ENCODE measurements around the gene ENTHD1. TPM values are rescaled to one million over a fixed set of nuclear protein-coding genes. Genes with fewer than 3 reads are reported as not detected.
"Not testable (repeated sequence)": the region's sequence is repeated elsewhere in the genome, so short reads cannot be mapped to it uniquely, and the experiment has no call there.

ENTHD1 gene
- total RNA-seq, 1 experiment from 2014 or later: not detected

GRCh38 chr22:39852799-39853198 is 40.8 kb downstream of the ENTHD1 start:
- peaks cover 23% of the 10 kb centered on the region for H3K27me3 Mint-ChIP-seq (ENCODE audit: insufficient read depth, unreplicated experiment)
- CTCF ChIA-PET: no interaction called here
- H3K27ac Mint-ChIP-seq (ENCODE audit: unreplicated experiment): no peak overlapping the region

DNA sequence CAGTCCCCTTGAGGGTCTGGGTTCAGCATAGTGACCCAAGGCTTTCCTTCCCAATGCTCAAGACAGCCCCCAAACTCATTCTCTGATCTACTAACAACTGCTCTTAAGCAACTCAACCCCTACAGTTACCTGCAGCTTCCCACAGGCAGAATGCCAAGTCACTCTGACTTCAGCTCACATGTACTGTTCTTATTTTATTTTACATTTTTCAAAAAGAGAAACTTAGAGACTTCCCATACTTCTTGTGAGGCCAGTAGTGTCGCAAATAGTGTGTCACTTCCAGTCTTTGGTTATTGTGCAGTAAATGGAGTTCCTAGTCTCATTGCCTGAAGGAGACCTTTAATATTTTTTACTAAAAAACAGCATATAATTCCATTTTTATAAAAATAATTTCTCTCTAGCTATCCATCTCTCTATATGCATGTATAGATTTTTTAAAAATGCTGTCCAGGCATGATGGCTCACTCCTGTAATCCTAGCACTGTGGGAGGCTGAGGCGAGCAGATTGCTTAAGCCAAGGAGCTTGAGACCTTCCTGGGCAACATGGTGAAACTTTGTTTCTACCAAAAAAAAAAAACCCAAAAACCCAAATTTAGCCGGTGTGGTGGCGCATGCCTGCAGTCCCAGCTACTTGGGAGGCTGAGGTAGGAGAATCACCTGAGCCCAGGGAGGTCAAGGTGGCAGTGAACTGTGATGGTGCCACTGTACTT is 41.8 kb downstream of the ENTHD1 start:
- TF ChIP-seq CTCF (IDR thresholded peaks at IDR 0.05; ENCODE audit: insufficient read depth in 1 of 2, low read depth in 1 of 2, low read length in 1 of 2, severe bottlenecking in 1 of 2, unreplicated experiment in 1 of 2): no peak
- no peaks in the 10 kb centered on the region for H3K4me1 Mint-ChIP-seq (ENCODE audit: low read depth, unreplicated experiment)
- no peaks in the 10 kb centered on the region for H3K36me3 Mint-ChIP-seq (ENCODE audit: insufficient read depth, unreplicated experiment)
- peaks cover 23% of the 10 kb centered on the region for H3K27me3 Mint-ChIP-seq (ENCODE audit: insufficient read depth, unreplicated experiment)
- Histone ChIP-seq H3K27me3 (replicated peaks; ENCODE audit: control insufficient read depth, insufficient read depth, low read length) (no peaks in the 10 kb centered on the region), H3K4me3 (ENCODE audit: low read depth, low read length) (no peak overlapping the region), H3K4me1 (no peaks in the 10 kb centered on the region), H3K9me3 (no peaks in the 10 kb centered on the region), H3K36me3 (ENCODE audit: control insufficient read depth, insufficient read depth, low read length) (no peaks in the 10 kb centered on the region)
- no peaks in the 10 kb centered on the region for H3K9me3 Mint-ChIP-seq (ENCODE audit: unreplicated experiment)
- POLR2A ChIA-PET: no interaction called here
- CTCF ChIA-PET: no interaction called here
- H3K27ac Mint-ChIP-seq (ENCODE audit: unreplicated experiment): no peak overlapping the region
- intact Hi-C loops (cut with micrococcal nuclease; ENCODE audit: unreplicated experiment): no loop called here
- H3K4me3 Mint-ChIP-seq (ENCODE audit: unreplicated experiment): no peak overlapping the region
- no TSS peak for BruUV-seq (replicated peaks)
- no peak for DNase-seq

More at GRCh38 chr22:39852799-39853198, 40.8 kb downstream of the ENTHD1 start:
- H3K9me3 ChIP-seq: no peaks in the 10 kb centered on the region
- intact Hi-C loops (cut with micrococcal nuclease; ENCODE audit: unreplicated experiment): no loop called here
- Mint-ChIP-seq H3K36me3 (ENCODE audit: insufficient read depth, unreplicated experiment) (no peaks in the 10 kb centered on the region), H3K9me3 (ENCODE audit: unreplicated experiment) (no peaks in the 10 kb centered on the region), H3K4me3 (ENCODE audit: unreplicated experiment) (no peak overlapping the region), H3K4me1 (ENCODE audit: low read depth, unreplicated experiment) (no peaks in the 10 kb centered on the region)
- POLR2A ChIA-PET: no interaction called here
- H3K27me3 ChIP-seq (replicated peaks; ENCODE audit: control insufficient read depth, insufficient read depth, low read length): no peaks in the 10 kb centered on the region
- TF ChIP-seq CTCF (IDR thresholded peaks at IDR 0.05; ENCODE audit: insufficient read depth in 1 of 2, low read depth in 1 of 2, low read length in 1 of 2, severe bottlenecking in 1 of 2, unreplicated experiment in 1 of 2): no peak
- H3K4me1 ChIP-seq: no peaks in the 10 kb centered on the region
- no TSS peak for BruUV-seq (replicated peaks)
- no peak overlapping the region for H3K4me3 ChIP-seq (ENCODE audit: low read depth, low read length)
- no peak for DNase-seq
- H3K36me3 ChIP-seq (ENCODE audit: control insufficient read depth, insufficient read depth, low read length): no peaks in the 10 kb centered on the region

DNA sequence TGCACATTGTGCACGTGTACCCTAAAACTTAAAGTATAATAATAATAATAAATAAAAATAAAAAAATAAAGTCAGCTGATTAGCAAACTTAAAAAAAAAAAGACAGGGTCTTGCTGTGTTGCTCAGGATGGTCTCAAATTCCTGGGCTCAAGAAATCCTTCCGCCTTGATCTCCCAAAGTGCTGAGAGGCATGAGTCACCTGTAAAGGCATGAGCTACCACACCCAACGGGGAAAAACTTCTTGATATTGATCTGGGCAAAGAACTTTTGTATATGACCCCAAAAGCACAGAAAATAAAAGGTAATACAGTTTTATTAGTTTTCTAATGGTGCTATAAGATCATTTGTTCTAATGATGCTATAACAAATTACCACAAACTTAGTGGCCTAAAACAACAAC is 46.1 kb downstream of the ENTHD1 start:
- no peaks in the 10 kb centered on the region for H3K4me1 ChIP-seq
- H3K4me3 ChIP-seq (ENCODE audit: low read depth, low read length): no peak overlapping the region
- no peak overlapping the region for H3K27ac Mint-ChIP-seq (ENCODE audit: unreplicated experiment)
- BruUV-seq (replicated peaks): no TSS peak
- no peaks in the 10 kb centered on the region for H3K36me3 Mint-ChIP-seq (ENCODE audit: insufficient read depth, unreplicated experiment)
- H3K36me3 ChIP-seq (ENCODE audit: control insufficient read depth, insufficient read depth, low read length): no peaks in the 10 kb centered on the region
- no peak for TF ChIP-seq CTCF (IDR thresholded peaks at IDR 0.05; ENCODE audit: insufficient read depth in 1 of 2, low read depth in 1 of 2, low read length in 1 of 2, severe bottlenecking in 1 of 2, unreplicated experiment in 1 of 2)
- peaks cover 23% of the 10 kb centered on the region for H3K27me3 Mint-ChIP-seq (ENCODE audit: insufficient read depth, unreplicated experiment)
- ChIA-PET POLR2A (no interaction called here), CTCF (no interaction called here)
- no peaks in the 10 kb centered on the region for H3K27me3 ChIP-seq (replicated peaks; ENCODE audit: control insufficient read depth, insufficient read depth, low read length)
- no peaks in the 10 kb centered on the region for H3K9me3 Mint-ChIP-seq (ENCODE audit: unreplicated experiment)
- intact Hi-C loops (cut with micrococcal nuclease; ENCODE audit: unreplicated experiment): no loop called here
- no peaks in the 10 kb centered on the region for H3K9me3 ChIP-seq
- H3K4me3 Mint-ChIP-seq (ENCODE audit: unreplicated experiment): no peak overlapping the region
- no peak for DNase-seq
- H3K4me1 Mint-ChIP-seq (ENCODE audit: low read depth, unreplicated experiment): no peaks in the 10 kb centered on the region

DNA sequence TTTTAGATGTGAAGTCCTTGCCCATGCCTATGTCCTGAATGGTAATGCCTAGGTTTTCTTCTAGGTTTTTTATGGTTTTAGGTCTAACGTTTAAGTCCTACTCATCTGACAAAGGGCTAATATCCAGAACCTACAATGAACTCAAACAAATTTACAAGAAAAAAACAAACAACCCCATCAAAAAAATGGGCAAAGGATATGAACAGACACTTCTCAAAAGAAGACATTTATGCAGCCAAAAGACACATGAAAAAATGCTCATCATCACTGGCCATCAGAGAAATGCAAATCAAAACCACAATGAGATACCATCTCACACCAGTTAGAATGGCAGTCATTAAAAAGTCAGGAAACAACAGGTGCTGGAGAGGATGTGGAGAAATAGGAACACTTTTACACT is 47.0 kb downstream of the ENTHD1 start:
- H3K36me3 Mint-ChIP-seq (ENCODE audit: insufficient read depth, unreplicated experiment); H3K27me3 ChIP-seq (replicated peaks; ENCODE audit: control insufficient read depth, insufficient read depth, low read length); H3K9me3 Mint-ChIP-seq (ENCODE audit: unreplicated experiment); POLR2A ChIA-PET; H3K9me3 ChIP-seq; H3K4me3 ChIP-seq (ENCODE audit: low read depth, low read length); H3K4me1 ChIP-seq; BruUV-seq (replicated peaks); DNase-seq; intact Hi-C loops (cut with micrococcal nuclease; ENCODE audit: unreplicated experiment); H3K36me3 ChIP-seq (ENCODE audit: control insufficient read depth, insufficient read depth, low read length); CTCF ChIA-PET; H3K4me1 Mint-ChIP-seq (ENCODE audit: low read depth, unreplicated experiment); H3K4me3 Mint-ChIP-seq (ENCODE audit: unreplicated experiment); H3K27ac Mint-ChIP-seq (ENCODE audit: unreplicated experiment): not testable (repeated sequence)
- peaks cover 21% of the 10 kb centered on the region for H3K27me3 Mint-ChIP-seq (ENCODE audit: insufficient read depth, unreplicated experiment)

Measured in Caco-2 (cell line).